AG04450 (cell line): ENCODE measurements around the gene PCBD2. TPM values are rescaled to one million over a fixed set of nuclear protein-coding genes. Genes with fewer than 3 reads are reported as not detected.

Source experiments
- CTCF ChIA-PET: fragments of 300-600, 350-600 bp; formaldehyde crosslinking; extraction: SDS; loops from one replicate; lab custom pipeline; 2022; ENCODE audit warnings: antibody characterized with exemption, inconsistent platforms; lab: Charles Lee
- POLR2A ChIA-PET: fragments of 350-600 bp; formaldehyde crosslinking; extraction: SDS; loops from one replicate; lab custom pipeline; 2021; ENCODE audit warnings: antibody characterized with exemption, inconsistent platforms; lab: Yijun Ruan, JAX
- DNase-seq: peaks from one replicate; pipeline ENCODE4 v3.0.0-alpha.2; 2011; ENCODE audit warnings: low read depth, low spot score
- H3K27ac ChIP-seq: one replicate; pipeline ENCODE4 v1.5.1; 2012; ENCODE audit warnings: low read depth, low read length, control low read depth
- H3K27me3 ChIP-seq: one replicate; pipeline ENCODE4 v1.6.0; 2012; ENCODE audit warnings: low read length; ENCODE audit not compliant: control insufficient read depth, insufficient read depth
- H3K4me3 ChIP-seq: 2 replicates; pipeline ENCODE4 v1.5.1; 2011; ENCODE audit warnings: mild to moderate bottlenecking, low read depth, low read length, control low read depth
- H3K9me3 ChIP-seq: 2 replicates; pipeline ENCODE4 v1.5.1; 2012; ENCODE audit warnings: low read length; ENCODE audit not compliant: control insufficient read depth, insufficient read depth
- polyA plus RNA-seq: library from polyadenylated mRNA; depleted of rRNA; stranded (reverse); fragments of >200 nt; gene quantifications from 2 replicates; pipeline ENCODE4 v1.2.3, GENCODE V29; 2011
- TF ChIP-seq, protein P1 (sequence below): IDR thresholded peaks from 2 replicates; pipeline ENCODE4 v1.5.1; 2011; ENCODE audit warnings: low read depth, low read length, control low read depth, inconsistent platforms

Gene PCBD2
- polyA plus RNA-seq, 1 experiment: 4.8 TPM

DNA sequence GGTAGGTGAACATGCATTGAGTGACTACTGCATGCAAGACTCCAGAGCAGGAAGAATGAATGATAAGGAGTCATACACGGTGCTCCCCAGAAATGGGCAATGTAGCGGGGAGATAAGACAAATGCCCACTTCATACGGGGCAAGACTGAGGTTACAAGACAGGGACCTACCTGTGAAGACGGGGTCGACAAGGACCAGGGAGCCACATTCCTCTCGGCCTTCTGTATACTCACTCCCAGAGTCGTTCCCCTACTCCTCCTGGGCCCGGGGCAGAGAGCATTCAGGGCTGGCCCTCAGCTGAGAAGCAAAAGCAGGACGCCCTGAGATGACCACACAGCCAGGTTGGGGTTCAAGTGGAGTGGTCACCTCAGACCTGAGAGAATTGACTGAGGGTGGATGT, 102.4 kb downstream of the PCBD2 start:
- no peak overlapping the region for H3K27ac ChIP-seq
- TF ChIP-seq, protein P1, sequence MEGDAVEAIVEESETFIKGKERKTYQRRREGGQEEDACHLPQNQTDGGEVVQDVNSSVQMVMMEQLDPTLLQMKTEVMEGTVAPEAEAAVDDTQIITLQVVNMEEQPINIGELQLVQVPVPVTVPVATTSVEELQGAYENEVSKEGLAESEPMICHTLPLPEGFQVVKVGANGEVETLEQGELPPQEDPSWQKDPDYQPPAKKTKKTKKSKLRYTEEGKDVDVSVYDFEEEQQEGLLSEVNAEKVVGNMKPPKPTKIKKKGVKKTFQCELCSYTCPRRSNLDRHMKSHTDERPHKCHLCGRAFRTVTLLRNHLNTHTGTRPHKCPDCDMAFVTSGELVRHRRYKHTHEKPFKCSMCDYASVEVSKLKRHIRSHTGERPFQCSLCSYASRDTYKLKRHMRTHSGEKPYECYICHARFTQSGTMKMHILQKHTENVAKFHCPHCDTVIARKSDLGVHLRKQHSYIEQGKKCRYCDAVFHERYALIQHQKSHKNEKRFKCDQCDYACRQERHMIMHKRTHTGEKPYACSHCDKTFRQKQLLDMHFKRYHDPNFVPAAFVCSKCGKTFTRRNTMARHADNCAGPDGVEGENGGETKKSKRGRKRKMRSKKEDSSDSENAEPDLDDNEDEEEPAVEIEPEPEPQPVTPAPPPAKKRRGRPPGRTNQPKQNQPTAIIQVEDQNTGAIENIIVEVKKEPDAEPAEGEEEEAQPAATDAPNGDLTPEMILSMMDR: no peak
- no peak for DNase-seq
- ChIA-PET CTCF (no interaction called here), POLR2A (no interaction called here)
- peaks cover 6% of the 10 kb centered on the region; the same call in 1 of the 2 replicates for H3K9me3 ChIP-seq
- peaks cover 6% of the 10 kb centered on the region for H3K27me3 ChIP-seq
- H3K4me3 ChIP-seq: no peak overlapping the region

- peaks cover 6% of the 10 kb centered on the region for H3K27me3 ChIP-seq
These were observed 102.9 kb downstream of the PCBD2 start for GRCh38 chr5:135007749-135008363.

DNA sequence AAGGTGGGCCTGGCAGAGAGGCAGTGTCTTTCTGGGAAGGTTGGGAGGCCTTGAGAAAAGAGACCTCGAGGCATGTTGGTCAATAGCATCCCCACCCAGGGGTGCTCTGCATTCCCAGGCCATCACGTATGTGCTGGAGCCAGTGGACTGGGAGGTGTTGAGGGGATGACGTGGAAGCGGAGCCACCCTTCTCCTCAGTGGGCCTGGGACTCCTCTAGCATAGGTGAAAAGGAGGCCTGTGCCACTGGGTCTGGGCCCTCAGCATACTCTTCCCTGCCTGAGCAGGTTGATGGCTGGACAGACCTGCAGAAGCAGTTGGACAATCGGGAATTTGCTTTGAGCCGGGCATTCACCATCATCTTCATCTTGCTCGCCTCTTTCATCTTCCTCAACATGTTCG, 103.6 kb downstream of the PCBD2 start:
- Histone ChIP-seq H3K27me3 (peaks cover 6% of the 10 kb centered on the region), H3K4me3 (no peak overlapping the region), H3K9me3 (peaks cover 2% of the 10 kb centered on the region; the same call in 1 of the 2 replicates), H3K27ac (no peak overlapping the region)
- no peak for DNase-seq
- TF ChIP-seq, protein P1: no peak
- ChIA-PET POLR2A (no interaction called here), CTCF (no interaction called here)

More at GRCh38 chr5:135007749-135008363, 102.9 kb downstream of the PCBD2 start:
- Histone ChIP-seq H3K27ac (no peak overlapping the region), H3K9me3 (peaks cover 6% of the 10 kb centered on the region; the same call in 1 of the 2 replicates), H3K4me3 (no peak overlapping the region)
- TF ChIP-seq, protein P1: no peak
- ChIA-PET CTCF (no interaction called here), POLR2A (no interaction called here)
- no peak for DNase-seq

DNA sequence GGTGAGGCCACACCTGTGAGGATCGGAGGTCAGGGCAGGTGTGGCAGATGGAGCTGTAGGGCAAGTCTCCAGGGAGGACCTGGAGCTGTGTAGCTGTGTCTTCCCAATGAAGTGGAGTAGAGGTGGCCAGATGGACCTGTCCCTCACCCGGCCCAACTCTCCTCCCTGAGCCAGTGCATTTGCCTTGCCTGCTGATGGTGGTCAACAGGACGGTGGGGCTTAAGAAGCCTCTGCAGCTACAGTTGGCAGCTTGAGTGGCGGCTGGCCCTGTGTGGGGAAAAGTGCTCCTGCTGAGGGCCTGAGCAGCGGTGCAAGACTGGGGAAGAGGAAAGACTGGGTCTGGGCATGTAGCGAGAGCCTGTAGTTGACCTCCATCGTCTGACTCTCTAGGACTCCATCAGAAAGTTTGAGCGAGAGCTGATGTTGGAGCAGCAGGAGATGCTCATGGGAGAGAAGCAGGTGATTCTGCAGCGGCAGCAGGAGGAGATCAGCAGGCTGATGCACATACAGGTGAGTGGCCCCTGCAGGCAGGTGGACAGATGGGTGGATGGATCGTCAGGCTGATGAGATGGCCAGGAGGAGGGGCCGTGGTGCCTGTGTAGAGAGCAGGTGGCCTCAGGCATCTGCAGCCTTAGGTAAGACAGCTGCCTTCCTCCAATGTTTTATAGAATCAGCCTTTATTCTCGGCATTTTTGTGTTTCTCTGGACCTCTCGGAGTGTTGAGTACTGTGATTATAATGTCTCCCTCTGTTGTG, 104.2 kb downstream of the PCBD2 start:
- ChIA-PET POLR2A (no interaction called here), CTCF (no interaction called here)
- H3K27ac ChIP-seq: no peak overlapping the region

More for the DNA sequence above, 104.2 kb downstream of the PCBD2 start:
- no peaks in the 10 kb centered on the region; the same call in 1 of the 2 replicates for H3K9me3 ChIP-seq
- no peak for DNase-seq
- no peak overlapping the region for H3K4me3 ChIP-seq
- TF ChIP-seq, protein P1: no peak
- peaks cover 6% of the 10 kb centered on the region for H3K27me3 ChIP-seq
